Measurements from ENCODE around the gene HSPG2.

Gene HSPG2

GRCh38 chr1:21931171-21932093, 5.7 kb downstream of the HSPG2 start:
- in situ Hi-C loops (cut with HindIII; ENCODE audit: low pct_ligation_motif_present, low sequenced_read_pairs): no loop called here
- TF ChIP-seq, protein P1, sequence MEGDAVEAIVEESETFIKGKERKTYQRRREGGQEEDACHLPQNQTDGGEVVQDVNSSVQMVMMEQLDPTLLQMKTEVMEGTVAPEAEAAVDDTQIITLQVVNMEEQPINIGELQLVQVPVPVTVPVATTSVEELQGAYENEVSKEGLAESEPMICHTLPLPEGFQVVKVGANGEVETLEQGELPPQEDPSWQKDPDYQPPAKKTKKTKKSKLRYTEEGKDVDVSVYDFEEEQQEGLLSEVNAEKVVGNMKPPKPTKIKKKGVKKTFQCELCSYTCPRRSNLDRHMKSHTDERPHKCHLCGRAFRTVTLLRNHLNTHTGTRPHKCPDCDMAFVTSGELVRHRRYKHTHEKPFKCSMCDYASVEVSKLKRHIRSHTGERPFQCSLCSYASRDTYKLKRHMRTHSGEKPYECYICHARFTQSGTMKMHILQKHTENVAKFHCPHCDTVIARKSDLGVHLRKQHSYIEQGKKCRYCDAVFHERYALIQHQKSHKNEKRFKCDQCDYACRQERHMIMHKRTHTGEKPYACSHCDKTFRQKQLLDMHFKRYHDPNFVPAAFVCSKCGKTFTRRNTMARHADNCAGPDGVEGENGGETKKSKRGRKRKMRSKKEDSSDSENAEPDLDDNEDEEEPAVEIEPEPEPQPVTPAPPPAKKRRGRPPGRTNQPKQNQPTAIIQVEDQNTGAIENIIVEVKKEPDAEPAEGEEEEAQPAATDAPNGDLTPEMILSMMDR (IDR thresholded peaks at IDR 0.05; ENCODE audit: low read depth, low read length, missing control alignments): no peak
- H3K27me3 ChIP-seq (replicated peaks): no peaks in the 10 kb centered on the region

DNA sequence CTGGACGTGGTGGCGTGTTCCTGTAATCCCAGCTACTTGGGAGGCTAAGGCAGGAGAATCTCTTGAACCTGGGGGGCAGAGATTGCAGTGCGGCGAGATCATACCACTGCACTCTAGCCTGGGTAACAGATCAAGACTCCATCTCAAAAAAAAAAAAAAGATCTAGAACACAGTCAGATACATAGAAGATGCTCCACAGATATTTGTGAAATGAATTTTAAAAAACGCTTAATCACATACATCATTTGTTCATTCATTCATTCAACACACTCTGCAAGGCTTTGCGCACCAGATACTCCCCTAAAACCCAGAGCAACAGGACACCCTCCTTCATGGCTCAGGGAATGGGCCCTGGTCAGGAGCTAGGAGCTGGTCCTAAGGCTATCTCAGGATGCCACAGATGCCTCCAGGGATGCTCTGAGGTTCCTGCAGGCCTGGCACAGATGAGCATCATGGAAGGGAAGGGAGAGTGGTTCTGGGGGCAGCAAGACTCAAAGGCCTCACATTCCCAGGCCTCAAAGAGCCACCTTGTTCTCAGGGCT, 6.4 kb downstream of the HSPG2 start:
- Histone ChIP-seq H3K27me3 (replicated peaks) (no peaks in the 10 kb centered on the region), H3K36me3 (replicated peaks) (peaks cover 4% of the 10 kb centered on the region), H3K27ac (peak overlapping the region; percentile 71), H3K4me3 (ENCODE audit: low read depth, low read length) (no peak overlapping the region)
- no peak for DNase-seq
- in situ Hi-C loops (cut with HindIII; ENCODE audit: low pct_ligation_motif_present, low sequenced_read_pairs): no loop called here
- TF ChIP-seq, protein P1 (IDR thresholded peaks at IDR 0.05; ENCODE audit: low read depth, low read length, missing control alignments): no peak

More at GRCh38 chr1:21931171-21932093, 5.7 kb downstream of the HSPG2 start:
- Histone ChIP-seq H3K4me3 (ENCODE audit: low read depth, low read length) (no peak overlapping the region), H3K36me3 (replicated peaks) (peaks cover 4% of the 10 kb centered on the region), H3K27ac (peak overlapping the region; percentile 71)
- peak; percentile 87 for DNase-seq

GRCh38 chr1:21930080-21930571, 7.0 kb downstream of the HSPG2 start:
- TF ChIP-seq, protein P1 (IDR thresholded peaks at IDR 0.05; ENCODE audit: low read depth, low read length, missing control alignments): no peak
- DNase-seq: no peak
- peak overlapping the region; percentile 71 for H3K27ac ChIP-seq
- H3K36me3 ChIP-seq (replicated peaks): peaks cover 4% of the 10 kb centered on the region
- no peak overlapping the region for H3K4me3 ChIP-seq (ENCODE audit: low read depth, low read length)
- H3K27me3 ChIP-seq (replicated peaks): no peaks in the 10 kb centered on the region
- in situ Hi-C loops (cut with HindIII; ENCODE audit: low pct_ligation_motif_present, low sequenced_read_pairs): no loop called here

- Histone ChIP-seq H3K4me3 (ENCODE audit: low read depth, low read length) (no peak overlapping the region), H3K27me3 (replicated peaks) (no peaks in the 10 kb centered on the region), H3K27ac (no peak overlapping the region), H3K36me3 (replicated peaks) (peaks cover 4% of the 10 kb centered on the region)
- DNase-seq: no peak
- TF ChIP-seq, protein P1 (IDR thresholded peaks at IDR 0.05; ENCODE audit: low read depth, low read length, missing control alignments): no peak
- in situ Hi-C loops (cut with HindIII; ENCODE audit: low pct_ligation_motif_present, low sequenced_read_pairs): no loop called here
These were observed 9.4 kb downstream of the HSPG2 start for GRCh38 chr1:21927533-21928237.

- DNase-seq: no peak
These were observed 10.1 kb downstream of the HSPG2 start for GRCh38 chr1:21926814-21927532.

More at GRCh38 chr1:21926814-21927532, 10.1 kb downstream of the HSPG2 start:
- H3K27ac ChIP-seq: no peak overlapping the region
- in situ Hi-C loops (cut with HindIII; ENCODE audit: low pct_ligation_motif_present, low sequenced_read_pairs): no loop called here
- H3K36me3 ChIP-seq (replicated peaks): peaks cover 4% of the 10 kb centered on the region
- no peak overlapping the region for H3K4me3 ChIP-seq (ENCODE audit: low read depth, low read length)
- H3K27me3 ChIP-seq (replicated peaks): no peaks in the 10 kb centered on the region
- TF ChIP-seq, protein P1 (IDR thresholded peaks at IDR 0.05; ENCODE audit: low read depth, low read length, missing control alignments): no peak
